Mucosa of gallbladder (tissue), 1 donor: ENCODE measurements around the gene NSL1. TPM values are rescaled to one million over a fixed set of nuclear protein-coding genes. Genes with fewer than 3 reads are reported as not detected.
A peak's percentile ranks its signal among the peaks of the same experiment; 100 is the strongest.

Experiments used
- DNase-seq: peaks from one replicate; pipeline ENCODE4 v3.0.0-alpha.2; 2020; ENCODE audit warnings: low spot score
- total RNA-seq: library from RNA; stranded (reverse); gene quantifications from one replicate; pipeline ENCODE4 v1.2.1, GENCODE V29; 2021
- donor health status: DM: no; HTN: no; CAD: no.

Gene NSL1
- total RNA-seq, 1 donor from 2014 or later: 29.7 TPM

GRCh38 chr1:212703991-212704564 lies 87.5 kb downstream of the NSL1 start:
- DNase-seq: no peak

- DNase-seq: no peak
These were observed 88.9 kb downstream of the NSL1 start for GRCh38 chr1:212702672-212703071.

GRCh38 chr1:212701910-212702309 lies 89.7 kb downstream of the NSL1 start:
- no peak for DNase-seq

GRCh38 chr1:212700892-212701819 lies 90.4 kb downstream of the NSL1 start:
- DNase-seq: peak; percentile 29

GRCh38 chr1:212700223-212700891 lies 91.2 kb downstream of the NSL1 start:
- peak; percentile 15 for DNase-seq

GRCh38 chr1:212699625-212700222 lies 91.9 kb downstream of the NSL1 start, which contains the start of gene BATF3:
TSS of gene BATF3 (minus strand) at chr1:212699840. CDS start at chr1:212699762, 78 bp downstream.
- DNase-seq: peak; percentile 16

GRCh38 chr1:212699104-212699624 lies 92.4 kb downstream of the NSL1 start:
- peak; percentile 19 for DNase-seq

GRCh38 chr1:212698467-212699103 lies 93.0 kb downstream of the NSL1 start:
- no peak for DNase-seq

GRCh38 chr1:212696721-212697331 lies 94.8 kb downstream of the NSL1 start:
- no peak for DNase-seq

GRCh38 chr1:212692774-212693644 lies 98.6 kb downstream of the NSL1 start:
- DNase-seq: no peak

- no peak for DNase-seq
These were observed 100.0 kb downstream of the NSL1 start for GRCh38 chr1:212691561-212692071.

- DNase-seq: no peak
These were observed 100.7 kb downstream of the NSL1 start for GRCh38 chr1:212690816-212691403.

- no peak for DNase-seq
These were observed 101.6 kb downstream of the NSL1 start for GRCh38 chr1:212689758-212690529.

GRCh38 chr1:212689196-212689725 lies 102.3 kb downstream of the NSL1 start:
- DNase-seq: no peak

- no peak for DNase-seq
These were observed 103.1 kb downstream of the NSL1 start for GRCh38 chr1:212688341-212689047.

- DNase-seq: no peak
These were observed 103.8 kb downstream of the NSL1 start for GRCh38 chr1:212687811-212688210.

- no peak for DNase-seq
These were observed 105.0 kb downstream of the NSL1 start for GRCh38 chr1:212686591-212686990.

GRCh38 chr1:212686069-212686468 lies 105.5 kb downstream of the NSL1 start:
- no peak for DNase-seq
